Fibroblast of the aortic adventitia (primary cell): ENCODE data around the gene ATG10. TPM values are rescaled to one million over a fixed set of nuclear protein-coding genes. Genes with fewer than 3 reads are reported as not detected.
"Not testable (repeated sequence)": the region's sequence is repeated elsewhere in the genome, so short reads cannot be mapped to it uniquely, and the experiment has no call there.

Experiments used
- DNase-seq: peaks from one replicate; pipeline ENCODE4 v3.0.0-alpha.2; 2010; ENCODE audit warnings: low read depth
- H3K4me3 ChIP-seq: 2 replicates; pipeline ENCODE4 v1.5.1; 2011; ENCODE audit warnings: low read depth, mild to moderate bottlenecking, control low read depth, low read length, moderate library complexity
- total RNA-seq: library from RNA; depleted of rRNA; stranded (reverse); fragments of >200 nt; gene quantifications from 2 replicates; pipeline ENCODE4 v1.2.3, GENCODE V29; 2012; ENCODE audit warnings: low replicate concordance
- TF ChIP-seq, protein P1 (sequence below): IDR thresholded peaks from 2 replicates; pipeline ENCODE4 v1.5.1; 2011; ENCODE audit warnings: mild to moderate bottlenecking, low read length, control low read depth, inconsistent platforms; ENCODE audit not compliant: insufficient read depth

ATG10 gene
- total RNA-seq, 1 donor = 8.8 TPM

DNA sequence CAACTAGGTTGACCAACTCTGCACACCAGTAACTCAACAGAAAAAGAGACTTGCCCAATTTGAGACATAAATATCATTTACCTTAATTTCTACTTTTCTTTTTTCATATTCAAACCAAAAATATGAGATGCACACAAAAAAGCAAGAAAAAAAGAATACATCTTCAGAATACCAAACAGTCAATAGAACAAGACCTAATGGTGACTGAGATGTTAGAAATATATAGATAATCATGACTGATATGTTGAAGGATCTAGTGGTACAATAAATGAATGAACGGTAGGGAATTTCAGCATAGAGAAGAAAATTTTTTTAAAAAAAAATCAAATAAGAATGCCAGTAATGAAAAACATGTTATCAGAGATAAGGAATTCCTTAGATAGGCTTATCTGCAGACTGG, 29.1 kb upstream of the ATG10 start:
- no peak overlapping the region for H3K4me3 ChIP-seq
- TF ChIP-seq, protein P1, sequence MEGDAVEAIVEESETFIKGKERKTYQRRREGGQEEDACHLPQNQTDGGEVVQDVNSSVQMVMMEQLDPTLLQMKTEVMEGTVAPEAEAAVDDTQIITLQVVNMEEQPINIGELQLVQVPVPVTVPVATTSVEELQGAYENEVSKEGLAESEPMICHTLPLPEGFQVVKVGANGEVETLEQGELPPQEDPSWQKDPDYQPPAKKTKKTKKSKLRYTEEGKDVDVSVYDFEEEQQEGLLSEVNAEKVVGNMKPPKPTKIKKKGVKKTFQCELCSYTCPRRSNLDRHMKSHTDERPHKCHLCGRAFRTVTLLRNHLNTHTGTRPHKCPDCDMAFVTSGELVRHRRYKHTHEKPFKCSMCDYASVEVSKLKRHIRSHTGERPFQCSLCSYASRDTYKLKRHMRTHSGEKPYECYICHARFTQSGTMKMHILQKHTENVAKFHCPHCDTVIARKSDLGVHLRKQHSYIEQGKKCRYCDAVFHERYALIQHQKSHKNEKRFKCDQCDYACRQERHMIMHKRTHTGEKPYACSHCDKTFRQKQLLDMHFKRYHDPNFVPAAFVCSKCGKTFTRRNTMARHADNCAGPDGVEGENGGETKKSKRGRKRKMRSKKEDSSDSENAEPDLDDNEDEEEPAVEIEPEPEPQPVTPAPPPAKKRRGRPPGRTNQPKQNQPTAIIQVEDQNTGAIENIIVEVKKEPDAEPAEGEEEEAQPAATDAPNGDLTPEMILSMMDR = no peak
- no peak for DNase-seq

DNA sequence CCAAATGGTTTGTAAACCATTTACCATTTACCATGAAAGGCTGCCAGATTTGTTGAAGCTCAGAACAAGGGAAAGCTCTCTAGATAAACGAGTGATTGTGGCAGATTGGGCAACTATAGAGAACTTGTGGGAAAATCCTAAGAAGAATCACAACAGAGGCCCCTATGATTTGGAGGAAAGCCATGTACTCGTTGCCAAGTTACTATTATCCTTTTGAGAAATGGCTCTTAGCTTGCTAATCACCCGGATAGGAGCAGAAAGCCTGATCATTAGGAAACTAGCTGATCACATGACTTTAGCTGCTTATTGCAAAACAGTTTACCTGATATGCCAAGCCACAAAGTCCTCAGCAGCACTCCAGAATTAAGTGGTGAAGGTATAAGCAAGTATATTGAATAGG, 23.5 kb upstream of the ATG10 start:
- no peak overlapping the region for H3K4me3 ChIP-seq
- peak; percentile 86 for DNase-seq
- TF ChIP-seq, protein P1 = no peak

DNA sequence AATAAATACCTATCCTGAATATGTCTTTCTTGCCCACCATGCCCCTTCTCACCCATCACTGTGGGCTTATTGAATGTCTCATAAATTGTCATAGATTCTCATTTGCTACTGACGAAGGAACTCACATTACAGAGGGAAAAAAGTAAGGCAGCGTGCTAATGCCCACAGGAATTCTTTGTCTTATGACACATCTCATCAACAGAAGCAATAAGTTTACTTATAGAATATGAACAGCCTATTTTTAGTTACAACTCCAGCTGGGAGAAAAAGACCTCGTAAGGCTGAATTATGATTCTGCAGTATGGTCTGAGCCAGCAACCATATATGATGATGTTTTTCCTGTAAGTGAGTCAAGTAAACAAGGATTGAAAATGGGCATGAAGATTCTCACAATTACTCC, 22.4 kb upstream of the ATG10 start:
- no peak overlapping the region for H3K4me3 ChIP-seq
- TF ChIP-seq, protein P1 = no peak
- no peak for DNase-seq

DNA sequence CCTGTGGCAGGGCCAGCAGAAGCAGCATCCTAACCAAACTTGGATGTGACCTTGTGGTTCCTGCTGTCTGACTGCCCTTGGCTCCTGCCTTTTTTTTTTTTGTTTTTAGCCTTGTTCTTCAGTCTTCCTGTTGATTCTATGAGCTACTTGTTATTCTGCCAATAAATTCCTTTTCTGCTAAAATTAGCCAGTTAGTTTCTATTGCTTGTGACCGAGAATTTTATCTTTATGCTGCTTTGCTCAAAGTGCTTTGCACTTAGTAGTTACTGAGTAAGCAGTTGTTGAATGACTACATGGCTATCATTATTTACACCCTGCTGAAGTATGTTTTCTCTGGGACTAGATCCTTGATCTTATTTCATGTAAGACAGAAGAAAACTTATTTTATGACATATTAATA, 20.8 kb upstream of the ATG10 start:
- DNase-seq = peak; percentile 32
- H3K4me3 ChIP-seq = no peak overlapping the region
- TF ChIP-seq, protein P1 = no peak

DNA sequence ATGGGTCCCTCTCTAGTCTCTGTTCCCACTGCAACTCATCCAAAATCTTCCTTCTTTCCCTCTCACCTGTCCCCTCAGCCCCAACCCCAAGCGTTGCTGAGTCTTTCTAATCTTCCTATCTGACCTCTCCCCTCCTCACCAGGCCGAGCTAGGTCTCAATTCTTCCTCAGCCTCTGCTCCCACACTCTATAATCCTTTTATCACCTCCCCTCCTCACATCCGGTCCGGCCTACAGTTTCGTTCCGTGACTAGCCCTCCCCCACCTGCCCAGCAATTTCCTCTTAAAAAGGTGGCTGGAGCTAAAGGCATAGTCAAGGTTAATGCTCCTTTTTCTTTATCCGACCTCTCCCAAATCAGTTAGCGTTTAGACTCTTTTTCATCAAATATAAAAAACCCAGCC, 17.0 kb upstream of the ATG10 start:
- DNase-seq, H3K4me3 ChIP-seq: not testable (repeated sequence)

DNA sequence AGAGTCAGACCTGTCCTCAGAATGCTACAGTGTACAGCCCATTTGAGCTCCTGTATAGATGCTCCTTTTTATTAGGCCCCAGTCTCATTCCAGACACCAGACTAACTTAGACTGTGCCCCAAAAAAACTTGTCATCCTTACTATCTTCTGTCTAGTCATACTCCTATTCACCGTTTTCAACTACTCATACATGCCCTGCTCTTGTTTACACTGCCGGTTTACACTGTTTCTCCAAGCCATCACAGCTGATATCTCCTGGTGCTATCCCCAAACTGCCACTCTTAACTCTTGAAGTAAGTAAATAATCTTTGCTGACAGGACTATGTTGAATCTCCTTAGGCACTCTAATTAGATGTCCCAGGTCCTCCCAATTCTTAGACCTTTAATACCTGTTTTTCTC, 13.7 kb upstream of the ATG10 start:
- H3K4me3 ChIP-seq, DNase-seq: not testable (repeated sequence)

DNA sequence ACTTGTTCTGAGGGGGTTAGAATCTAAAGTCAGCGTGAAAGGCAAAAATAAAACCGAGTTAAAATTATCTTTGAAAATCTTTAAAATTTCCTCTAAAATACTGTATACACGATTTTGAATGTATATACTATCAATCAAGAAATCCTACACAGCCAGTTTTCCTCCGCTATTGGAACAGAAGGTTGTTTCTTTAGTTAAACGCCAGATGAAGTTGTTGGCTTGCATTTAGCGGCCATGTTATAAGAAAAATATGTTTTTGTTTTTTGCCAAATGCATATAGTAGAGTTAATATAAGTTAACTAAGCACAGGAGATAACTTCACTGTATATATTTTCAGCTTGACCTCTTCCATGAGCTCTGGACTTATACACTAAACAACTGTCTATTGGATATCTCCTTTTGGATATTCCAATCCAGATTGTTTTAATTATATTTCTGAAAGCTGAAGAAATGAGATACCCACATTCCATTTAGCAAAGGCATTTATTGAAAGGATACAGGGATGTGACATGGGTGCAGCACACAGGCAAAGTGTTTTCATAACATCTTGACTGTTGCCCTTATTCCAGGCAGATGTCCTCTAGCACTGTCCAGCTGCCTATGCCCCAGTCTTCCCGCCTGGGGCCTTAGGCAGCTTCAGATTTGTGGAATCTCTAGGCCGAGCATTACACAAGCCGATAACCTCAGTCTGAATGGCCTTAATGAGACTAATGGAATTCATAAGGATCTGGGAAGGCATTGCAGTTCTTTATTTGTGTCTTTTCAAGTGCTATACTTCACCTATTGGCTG, 10.0 kb upstream of the ATG10 start:
- TF ChIP-seq, protein P1 = no peak
- no peak overlapping the region for H3K4me3 ChIP-seq
- DNase-seq = no peak

DNA sequence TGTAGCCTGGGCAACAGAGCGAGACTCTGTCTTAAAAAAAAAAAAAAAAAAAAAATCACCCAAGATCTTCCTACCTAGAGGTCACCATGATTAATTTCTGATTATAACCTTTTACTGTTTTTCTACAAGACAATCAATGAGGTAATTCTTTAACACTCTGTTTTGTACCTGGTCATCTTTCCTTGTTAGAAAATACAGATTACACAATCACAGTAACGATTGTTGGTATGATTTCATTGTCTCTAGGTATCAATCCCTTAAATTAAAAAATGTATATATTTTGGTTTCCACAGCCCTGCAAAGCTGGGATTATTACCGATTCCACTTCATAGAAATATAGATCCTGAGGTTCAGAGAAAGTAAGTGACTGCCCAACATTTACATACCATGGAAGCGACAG, 8.3 kb upstream of the ATG10 start:
- TF ChIP-seq, protein P1 = no peak

More for the DNA sequence above, 8.3 kb upstream of the ATG10 start:
- DNase-seq = no peak
- no peak overlapping the region for H3K4me3 ChIP-seq
